ENCODE measurements around the gene GPM6B.
"Not testable (repeated sequence)": the region's sequence is repeated elsewhere in the genome, so short reads cannot be mapped to it uniquely, and the experiment has no call there.

Gene GPM6B

DNA sequence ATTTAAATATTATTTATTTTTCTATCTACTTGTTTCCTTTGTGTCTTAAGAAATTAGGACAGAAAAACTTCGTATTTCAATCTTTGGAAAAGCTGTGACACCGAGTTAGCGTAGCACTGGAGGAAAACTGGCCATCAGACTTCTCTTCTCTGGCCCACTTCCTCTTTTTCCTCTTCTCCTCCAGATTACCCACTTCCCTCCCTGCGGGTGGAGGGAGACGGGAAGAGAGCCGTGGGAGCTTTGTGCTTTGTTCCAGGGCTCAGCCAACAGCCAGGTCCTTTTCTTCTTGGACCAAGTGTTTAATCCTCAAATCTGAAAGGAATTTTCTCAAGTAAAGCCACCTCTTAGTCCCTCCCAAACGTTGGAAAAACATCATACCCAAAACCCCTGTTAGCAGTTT lies 52.6 kb downstream of the GPM6B start:
- DNase-seq, result peak; percentile 59

GRCh38 chrX:13763489-13763888 lies 53.4 kb downstream of the GPM6B start:
- DNase-seq, result no peak

DNA sequence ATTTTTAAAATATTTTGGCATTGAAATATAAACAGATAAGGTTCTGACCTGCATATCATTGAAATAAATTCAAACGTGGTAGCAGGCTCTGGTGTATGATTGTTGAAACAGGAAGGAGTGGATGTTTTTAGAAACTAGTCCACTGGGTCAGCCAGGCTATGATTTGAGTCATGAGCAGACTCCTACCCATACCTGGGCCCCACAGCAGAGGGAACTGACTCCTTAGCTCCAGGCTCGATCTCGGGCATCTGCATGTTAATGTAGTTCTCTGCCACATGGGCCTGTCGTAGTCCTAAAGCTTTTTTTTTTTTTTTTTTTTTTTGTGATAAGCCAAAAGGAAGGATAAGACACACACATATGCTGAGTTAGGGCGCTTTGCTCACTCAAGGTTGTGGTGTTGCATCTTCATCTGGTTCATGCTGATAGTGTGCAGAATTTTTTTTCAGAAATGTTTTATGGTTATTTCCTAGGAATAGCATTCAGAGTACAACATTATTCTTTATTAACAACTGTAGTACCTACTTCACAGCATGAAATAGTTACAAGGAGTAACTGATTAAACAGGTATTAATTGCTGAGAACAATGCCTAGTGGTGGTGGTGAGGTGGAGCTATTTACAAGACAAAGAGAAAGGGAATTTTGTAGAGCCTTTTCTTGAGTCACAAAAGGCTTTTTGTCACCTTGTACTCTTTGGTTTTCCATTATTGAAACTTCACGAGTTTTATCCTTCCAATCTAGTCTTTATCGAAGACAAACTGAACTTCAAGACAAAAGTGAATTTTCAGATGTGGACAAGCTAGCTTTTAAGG lies 55.1 kb downstream of the GPM6B start:
- no peak for DNase-seq

DNA sequence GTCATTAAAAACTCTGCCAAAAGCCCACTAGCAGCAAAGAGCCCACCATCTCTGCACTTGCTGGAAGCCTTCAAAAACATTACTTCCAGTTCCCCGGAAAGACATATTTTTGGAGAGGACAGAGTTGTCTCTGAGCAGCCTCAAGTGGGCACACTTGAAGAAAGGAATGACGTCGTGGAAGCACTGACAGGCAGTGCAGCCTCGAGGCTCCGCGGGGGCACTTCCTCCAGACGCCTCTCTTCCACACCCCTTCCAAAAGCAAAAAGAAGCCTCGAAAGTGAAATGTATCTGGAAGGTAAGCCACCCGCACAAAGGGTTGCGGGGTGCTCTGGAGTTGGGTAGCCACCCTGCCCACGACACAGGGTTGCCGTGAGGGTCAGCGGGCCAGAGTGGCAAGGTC lies 56.5 kb downstream of the GPM6B start:
- DNase-seq, result peak; percentile 31

DNA sequence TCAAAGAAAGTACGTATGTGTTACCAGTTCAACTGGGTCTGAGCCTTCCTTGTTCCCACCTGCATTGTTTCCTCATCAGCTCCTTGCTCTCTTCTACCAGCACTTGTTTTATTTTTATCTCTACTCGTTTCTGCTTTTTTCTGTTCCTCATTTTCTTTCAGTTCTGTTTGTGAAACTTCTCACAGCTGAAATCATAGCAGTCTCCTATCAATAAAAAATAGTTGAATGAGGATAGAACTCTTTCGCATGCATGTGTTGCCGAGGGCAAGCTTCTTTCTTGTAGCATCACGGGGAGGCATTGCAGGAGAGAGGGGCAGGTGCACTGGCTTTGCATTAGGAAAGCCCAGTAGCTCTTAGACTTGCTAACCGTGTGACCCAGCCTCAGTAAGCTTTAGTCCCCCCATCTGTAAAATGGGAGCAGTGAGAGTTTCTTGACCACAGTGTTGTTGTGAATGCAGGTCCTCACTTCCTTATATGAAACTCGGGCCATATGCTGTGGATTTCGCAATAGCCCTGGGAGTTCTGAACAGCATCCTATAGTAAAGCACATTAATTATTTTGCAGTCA lies 57.7 kb downstream of the GPM6B start:
- DNase-seq, result peak; percentile 40

- no peak for DNase-seq
Measured at GRCh38 chrX:13756381-13756780, 60.5 kb downstream of the GPM6B start.

- DNase-seq, result no peak
Measured at GRCh38 chrX:13755254-13755653, 61.6 kb downstream of the GPM6B start.

DNA sequence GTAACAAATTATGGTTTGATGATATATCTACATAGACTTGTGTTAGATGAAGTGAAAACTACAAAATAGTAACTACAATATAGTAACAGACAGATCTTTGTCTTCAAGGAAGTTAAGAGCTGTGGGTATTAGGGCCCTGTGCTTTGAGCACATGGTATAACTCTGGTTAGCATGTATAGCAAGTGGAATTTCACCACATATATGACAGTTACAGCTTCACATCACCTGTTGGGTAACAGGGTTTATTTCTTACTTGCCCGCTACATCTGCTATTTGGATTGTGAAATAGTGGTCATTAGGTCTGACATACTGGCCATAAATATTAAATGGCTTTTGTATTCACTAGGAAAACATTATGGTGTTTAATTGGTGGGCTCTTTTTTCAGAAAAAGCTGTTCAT lies 62.1 kb downstream of the GPM6B start:
- no peak for DNase-seq

GRCh38 chrX:13752646-13753045 lies 64.2 kb downstream of the GPM6B start:
- DNase-seq, result peak; percentile 43

DNA sequence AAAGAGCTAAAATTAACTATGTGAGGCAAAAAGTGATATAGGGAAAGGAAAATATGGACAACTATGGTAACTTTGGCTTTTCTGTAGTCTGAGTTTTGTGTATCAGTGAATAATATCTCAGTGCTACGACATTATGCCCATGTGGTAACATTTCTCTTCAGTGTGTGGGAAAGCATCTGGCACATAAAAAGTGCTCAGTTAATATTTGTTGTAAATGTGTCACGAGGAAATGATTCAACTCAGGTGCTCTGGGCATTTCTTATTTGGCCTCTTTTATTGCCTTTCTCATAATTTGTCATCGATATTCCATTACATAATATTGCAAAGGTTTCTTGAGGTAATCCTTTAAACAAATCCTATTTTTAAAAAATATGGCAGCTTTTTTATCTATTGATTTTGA lies 64.8 kb downstream of the GPM6B start:
- no peak for DNase-seq

- DNase-seq, result peak; percentile 14
Measured at GRCh38 chrX:13750812-13751211, 66.1 kb downstream of the GPM6B start.

GRCh38 chrX:13750204-13750603 lies 66.7 kb downstream of the GPM6B start:
- no peak for DNase-seq

DNA sequence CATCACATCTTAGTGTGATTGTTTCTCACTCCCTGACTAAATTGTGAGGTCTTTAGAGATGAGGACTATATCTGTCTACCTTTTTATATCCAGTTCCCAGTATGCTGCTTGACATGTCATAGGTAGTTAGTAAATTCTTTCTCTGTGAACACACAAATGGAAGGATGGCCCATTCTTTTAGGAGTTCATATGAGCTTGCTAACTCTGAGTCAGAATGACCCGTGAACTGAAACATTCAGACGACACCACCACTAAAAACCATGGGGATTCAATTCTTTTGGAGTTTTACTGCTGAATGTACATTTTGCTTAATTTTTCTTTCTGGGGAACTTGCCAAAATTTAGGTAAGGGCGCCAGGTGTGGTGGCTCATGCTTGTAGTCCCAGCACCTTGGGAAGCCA lies 68.4 kb downstream of the GPM6B start:
- DNase-seq, result no peak

- DNase-seq, result peak; percentile 33
Measured at GRCh38 chrX:13747836-13748235, 69.1 kb downstream of the GPM6B start.

GRCh38 chrX:13742397-13743176 lies 74.3 kb downstream of the GPM6B start:
- peak; percentile 40 for DNase-seq

DNA sequence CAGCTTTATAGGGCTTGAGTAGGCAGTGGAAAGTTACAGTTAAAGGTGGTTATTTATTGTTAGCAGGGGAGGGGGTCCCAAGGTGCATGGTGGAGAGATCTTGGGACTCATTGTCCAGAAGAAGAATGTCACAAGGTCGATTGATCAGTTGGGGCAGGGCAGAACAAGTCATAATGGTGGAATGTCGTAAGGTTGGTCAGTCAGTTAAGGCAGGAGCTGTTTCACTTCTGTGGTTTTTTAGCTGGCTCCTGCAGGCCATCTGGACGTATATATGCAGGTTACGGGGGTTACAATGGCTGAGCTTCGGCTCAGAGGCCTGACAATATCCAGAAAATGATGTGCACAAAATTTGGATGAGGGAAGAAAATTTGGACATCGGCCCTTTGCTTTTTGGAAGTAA lies 75.2 kb downstream of the GPM6B start:
- DNase-seq, result no peak

- DNase-seq, result peak; percentile 92
Measured at GRCh38 chrX:13734278-13735172, 82.4 kb downstream of the GPM6B start, which contains the start of the genes OFD1 and TRAPPC2. Gene OFD1, plus strand, starts transcription at chrX:13734748. Its CDS starts 324 bp downstream, at chrX:13735072. Gene TRAPPC2, minus strand, starts transcription at chrX:13734620. Its CDS starts 14,657 bp downstream, at chrX:13719963.

- DNase-seq, result no peak
Measured at GRCh38 chrX:13733506-13733905, 83.4 kb downstream of the GPM6B start.

DNA sequence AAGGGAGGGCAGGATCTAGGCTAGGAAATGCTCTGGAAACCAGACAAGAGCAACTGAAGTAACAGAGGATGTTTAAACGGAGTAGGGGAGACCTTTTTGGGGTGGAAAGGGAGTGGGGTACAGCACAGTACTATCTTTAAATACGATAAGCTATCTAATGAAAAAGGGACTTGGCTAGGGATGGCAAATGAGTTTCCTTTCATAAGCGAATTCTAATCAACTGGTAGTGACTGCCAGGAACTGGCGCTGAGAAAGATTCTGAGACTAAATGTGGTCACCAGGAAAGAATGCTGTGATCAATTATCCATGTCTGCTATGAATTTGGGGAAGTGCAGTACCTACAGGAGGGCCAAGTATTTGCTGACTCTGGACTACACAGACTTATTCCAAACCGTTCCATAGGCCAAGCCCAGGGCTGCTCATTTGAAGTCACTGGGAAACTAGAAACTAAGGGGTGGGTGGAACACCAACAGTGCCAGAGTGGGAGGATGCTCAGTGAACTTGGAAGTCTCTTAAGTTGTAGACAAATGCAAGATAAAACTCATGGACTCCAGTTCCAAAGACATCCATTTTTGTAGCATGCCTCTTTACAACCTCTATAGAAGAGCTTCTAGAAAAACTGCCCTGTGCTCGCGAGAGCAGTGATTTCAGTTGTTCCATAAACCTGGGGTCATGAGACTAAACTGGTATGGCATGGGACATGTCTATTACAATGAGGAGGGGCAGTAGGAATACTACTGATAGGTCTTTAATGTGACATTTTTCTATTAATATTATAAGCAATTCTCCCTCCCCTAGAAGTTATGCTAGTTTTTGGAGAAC lies 84.4 kb downstream of the GPM6B start:
- no peak for DNase-seq

DNA sequence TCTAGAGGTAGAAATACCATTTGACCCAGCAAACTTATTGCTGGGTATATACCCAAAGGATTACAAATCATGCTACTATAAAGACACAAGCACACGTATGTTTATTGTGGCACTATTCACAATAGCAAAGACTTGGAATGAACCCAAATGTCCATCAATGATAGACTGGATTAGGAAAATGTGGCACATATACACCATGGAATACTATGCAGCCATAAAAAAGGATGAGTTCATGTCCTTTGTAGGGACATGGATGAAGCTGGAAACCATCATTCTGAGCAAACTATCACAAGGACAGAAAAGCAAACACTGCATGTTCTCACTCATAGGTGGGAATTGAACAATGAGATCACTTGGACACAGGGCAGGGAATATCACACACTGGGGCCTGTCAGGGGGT lies 86.4 kb downstream of the GPM6B start:
- DNase-seq, result not testable (repeated sequence)

- not testable (repeated sequence) for DNase-seq
Measured at GRCh38 chrX:13726583-13726982, 90.3 kb downstream of the GPM6B start.

GRCh38 chrX:13724878-13725277 lies 92.0 kb downstream of the GPM6B start:
- not testable (repeated sequence) for DNase-seq
